Measurements from ENCODE around the gene ZNF528. TPM values are rescaled to one million over a fixed set of nuclear protein-coding genes. Genes with fewer than 3 reads are reported as not detected.

The ZNF528 gene
- total and polyA plus RNA-seq, 2 experiments from 2014 or later: 12.4 to 22.2 TPM

GRCh38 chr19:52442179-52442578 is 44.5 kb downstream of the ZNF528 start:
- Histone ChIP-seq H4K20me1 (ENCODE audit: insufficient read depth, poor library complexity, severe bottlenecking) (no peaks in the 10 kb centered on the region), H2AFZ (no peak overlapping the region), H3K36me3 (replicated peaks; ENCODE audit: insufficient read depth, low read depth) (no peaks in the 10 kb centered on the region), H3K4me3 (no peak overlapping the region), H3K4me1 (ENCODE audit: insufficient read depth) (no peaks in the 10 kb centered on the region), H3K79me2 (no peaks in the 10 kb centered on the region), H3K9me3 (ENCODE audit: low read depth) (no peaks in the 10 kb centered on the region), H3K27ac (no peak overlapping the region), H3K27me3 (no peaks in the 10 kb centered on the region), H3K4me2 (no peak overlapping the region), H3K9me2 (replicated peaks; ENCODE audit: insufficient read depth) (no peaks in the 10 kb centered on the region)
- DNase-seq (ENCODE audit: low spot score): no peak
- TF ChIP-seq EZH2 (IDR thresholded peaks at IDR 0.05; ENCODE audit: borderline replicate concordance): no peak
- TF ChIP-seq, protein P1, sequence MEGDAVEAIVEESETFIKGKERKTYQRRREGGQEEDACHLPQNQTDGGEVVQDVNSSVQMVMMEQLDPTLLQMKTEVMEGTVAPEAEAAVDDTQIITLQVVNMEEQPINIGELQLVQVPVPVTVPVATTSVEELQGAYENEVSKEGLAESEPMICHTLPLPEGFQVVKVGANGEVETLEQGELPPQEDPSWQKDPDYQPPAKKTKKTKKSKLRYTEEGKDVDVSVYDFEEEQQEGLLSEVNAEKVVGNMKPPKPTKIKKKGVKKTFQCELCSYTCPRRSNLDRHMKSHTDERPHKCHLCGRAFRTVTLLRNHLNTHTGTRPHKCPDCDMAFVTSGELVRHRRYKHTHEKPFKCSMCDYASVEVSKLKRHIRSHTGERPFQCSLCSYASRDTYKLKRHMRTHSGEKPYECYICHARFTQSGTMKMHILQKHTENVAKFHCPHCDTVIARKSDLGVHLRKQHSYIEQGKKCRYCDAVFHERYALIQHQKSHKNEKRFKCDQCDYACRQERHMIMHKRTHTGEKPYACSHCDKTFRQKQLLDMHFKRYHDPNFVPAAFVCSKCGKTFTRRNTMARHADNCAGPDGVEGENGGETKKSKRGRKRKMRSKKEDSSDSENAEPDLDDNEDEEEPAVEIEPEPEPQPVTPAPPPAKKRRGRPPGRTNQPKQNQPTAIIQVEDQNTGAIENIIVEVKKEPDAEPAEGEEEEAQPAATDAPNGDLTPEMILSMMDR (IDR thresholded peaks at IDR 0.05; ENCODE audit: poor library complexity): no peak
- TF ChIP-seq EZH2phosphoT487 (IDR thresholded peaks at IDR 0.05; ENCODE audit: low read depth, severe bottlenecking, unreplicated experiment): no peak
- 59% methylated on average over 3 of the region's 3 CpGs for WGBS (ENCODE audit: low lambda C conversion rate, missing lambda C conversion rate)

DNA sequence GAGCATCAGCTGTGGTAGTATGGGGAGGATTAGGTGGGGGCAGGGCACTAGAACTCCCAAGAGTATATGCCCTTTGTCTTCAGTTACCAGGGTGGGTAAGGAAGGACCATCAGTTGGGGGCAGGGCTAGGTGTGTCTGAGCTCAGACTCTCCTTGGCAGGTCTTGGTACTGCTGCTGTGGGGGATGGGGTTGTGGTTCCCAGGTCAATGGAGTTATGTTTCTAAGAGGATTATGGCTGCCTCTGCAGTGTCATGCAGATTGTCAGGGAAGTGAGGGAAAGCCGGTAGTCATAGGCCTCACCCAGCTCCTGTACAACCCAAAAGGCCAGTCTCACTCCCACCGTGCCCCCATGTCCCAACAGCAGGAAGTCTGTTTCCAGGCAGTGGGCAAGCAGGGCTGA is 46.9 kb downstream of the ZNF528 start:
- H3K9me3 ChIP-seq (ENCODE audit: low read depth): no peaks in the 10 kb centered on the region
- no peaks in the 10 kb centered on the region for H4K20me1 ChIP-seq (ENCODE audit: insufficient read depth, poor library complexity, severe bottlenecking)
- H3K27me3 ChIP-seq: no peaks in the 10 kb centered on the region
- no peak for DNase-seq (ENCODE audit: low spot score)
- no peak overlapping the region for H3K4me3 ChIP-seq
- no peak overlapping the region for H3K4me2 ChIP-seq
- H3K4me1 ChIP-seq (ENCODE audit: insufficient read depth): no peaks in the 10 kb centered on the region
- H3K36me3 ChIP-seq (replicated peaks; ENCODE audit: insufficient read depth, low read depth): no peaks in the 10 kb centered on the region
- H3K9me2 ChIP-seq (replicated peaks; ENCODE audit: insufficient read depth): no peaks in the 10 kb centered on the region
- 45% methylated on average over 2 of the region's 2 CpGs for WGBS (ENCODE audit: low lambda C conversion rate, missing lambda C conversion rate)
- H2AFZ ChIP-seq: no peak overlapping the region
- H3K27ac ChIP-seq: no peak overlapping the region
- TF ChIP-seq EZH2 (IDR thresholded peaks at IDR 0.05; ENCODE audit: borderline replicate concordance) (no peak), EZH2phosphoT487 (IDR thresholded peaks at IDR 0.05; ENCODE audit: low read depth, severe bottlenecking, unreplicated experiment) (no peak)
- TF ChIP-seq, protein P1 (IDR thresholded peaks at IDR 0.05; ENCODE audit: poor library complexity): no peak
- H3K79me2 ChIP-seq: no peaks in the 10 kb centered on the region

GRCh38 chr19:52451241-52451640 is 53.6 kb downstream of the ZNF528 start:
- Histone ChIP-seq H3K79me2 (no peaks in the 10 kb centered on the region), H4K20me1 (ENCODE audit: insufficient read depth, poor library complexity, severe bottlenecking) (no peaks in the 10 kb centered on the region), H3K27ac (no peak overlapping the region), H3K27me3 (no peaks in the 10 kb centered on the region), H3K4me1 (ENCODE audit: insufficient read depth) (no peaks in the 10 kb centered on the region), H2AFZ (no peak overlapping the region), H3K9me3 (ENCODE audit: low read depth) (no peaks in the 10 kb centered on the region), H3K36me3 (replicated peaks; ENCODE audit: insufficient read depth, low read depth) (no peaks in the 10 kb centered on the region), H3K9me2 (replicated peaks; ENCODE audit: insufficient read depth) (no peaks in the 10 kb centered on the region), H3K4me2 (no peak overlapping the region), H3K4me3 (no peak overlapping the region)
- TF ChIP-seq, protein P1 (IDR thresholded peaks at IDR 0.05; ENCODE audit: poor library complexity): no peak
- TF ChIP-seq EZH2phosphoT487 (IDR thresholded peaks at IDR 0.05; ENCODE audit: low read depth, severe bottlenecking, unreplicated experiment) (no peak), EZH2 (IDR thresholded peaks at IDR 0.05; ENCODE audit: borderline replicate concordance) (no peak)
- DNase-seq (ENCODE audit: low spot score): no peak
- WGBS (ENCODE audit: low lambda C conversion rate, missing lambda C conversion rate): 96% methylated on average over 41 of the region's 41 CpGs

All from hepatocyte (in vitro differentiated cells).